HG02798 (cell line): ENCODE data around the gene PDIA5.
A peak's percentile ranks its signal among the peaks of the same experiment; 100 is the strongest.

ENCODE experiments used
- ATAC-seq: cut with Tn5 transposase; IDR thresholded peaks from one replicate; pipeline ENCODE4 v1.9.1; 2021; ENCODE audit warnings: mild to moderate bottlenecking; ENCODE audit not compliant: unreplicated experiment, poor library complexity

PDIA5 gene

GRCh38 chr3:123038751-123039150 is 28.1 kb upstream of the PDIA5 start:
- no peak for ATAC-seq

GRCh38 chr3:123039178-123039577 is 27.6 kb upstream of the PDIA5 start:
- no peak for ATAC-seq

- no peak for ATAC-seq
These were observed 24.4 kb upstream of the PDIA5 start for GRCh38 chr3:123042413-123042812.

GRCh38 chr3:123044981-123045763 is 21.7 kb upstream of the PDIA5 start:
- ATAC-seq = no peak

- ATAC-seq = no peak
These were observed 20.4 kb upstream of the PDIA5 start for GRCh38 chr3:123046262-123047061.

GRCh38 chr3:123047062-123047319 is 19.8 kb upstream of the PDIA5 start:
- no peak for ATAC-seq

- ATAC-seq = no peak
These were observed 18.2 kb upstream of the PDIA5 start for GRCh38 chr3:123048480-123049237.

GRCh38 chr3:123050666-123051065 is 16.2 kb upstream of the PDIA5 start:
- no peak for ATAC-seq

- no peak for ATAC-seq
These were observed 13.7 kb upstream of the PDIA5 start for GRCh38 chr3:123053107-123053506.

GRCh38 chr3:123054109-123054778 is 12.6 kb upstream of the PDIA5 start:
- no peak for ATAC-seq

- ATAC-seq = no peak
These were observed 11.9 kb upstream of the PDIA5 start for GRCh38 chr3:123054931-123055330.

GRCh38 chr3:123055352-123055751 is 11.5 kb upstream of the PDIA5 start:
- no peak for ATAC-seq

- ATAC-seq = no peak
These were observed 8.3 kb upstream of the PDIA5 start for GRCh38 chr3:123058505-123058904.

GRCh38 chr3:123060054-123060453 is 6.8 kb upstream of the PDIA5 start:
- ATAC-seq = no peak

GRCh38 chr3:123061856-123062255 is 5.0 kb upstream of the PDIA5 start:
- ATAC-seq = no peak

- no peak for ATAC-seq
These were observed 3.8 kb upstream of the PDIA5 start for GRCh38 chr3:123063034-123063433.

GRCh38 chr3:123064506-123064905 is 2.3 kb upstream of the PDIA5 start:
- ATAC-seq = no peak

GRCh38 chr3:123064914-123065313 is 1.9 kb upstream of the PDIA5 start:
- no peak for ATAC-seq

GRCh38 chr3:123066599-123066895 is 278 bp upstream of the PDIA5 start:
- ATAC-seq = no peak

- peak; percentile 36 for ATAC-seq
These were observed 1.1 kb downstream of the PDIA5 start for GRCh38 chr3:123067689-123068600.
